AG09319 (cell line): Measurements from ENCODE around the gene COL20A1.

Experiments used
- DNase-seq: peaks from one replicate; pipeline ENCODE4 v3.0.0-alpha.2; 2010; ENCODE audit warnings: low read depth; ENCODE audit errors: extremely low read depth
- CTCF ChIP-seq: IDR thresholded peaks from 2 replicates; pipeline ENCODE4 v1.5.1; 2011; ENCODE audit warnings: low read depth, mild to moderate bottlenecking, inconsistent platforms, low read length, moderate library complexity

The COL20A1 gene

GRCh38 chr20:63290136-63290676 is 2.8 kb upstream of the COL20A1 start:
- no peak for TF ChIP-seq CTCF
- DNase-seq = no peak

- no peak for DNase-seq
- TF ChIP-seq CTCF = peak; percentile 63
These were observed 2.1 kb upstream of the COL20A1 start for GRCh38 chr20:63290677-63291472.

GRCh38 chr20:63291811-63292210 is 1.2 kb upstream of the COL20A1 start:
- no peak for DNase-seq
- no peak for TF ChIP-seq CTCF

- TF ChIP-seq CTCF = no peak
- DNase-seq = no peak
These were observed 689 bp upstream of the COL20A1 start for GRCh38 chr20:63292292-63292701.

GRCh38 chr20:63293456-63293855 is 470 bp downstream of the COL20A1 start:
- TF ChIP-seq CTCF = no peak
- DNase-seq = no peak

- no peak for TF ChIP-seq CTCF
- DNase-seq = no peak
These were observed 1.0 kb downstream of the COL20A1 start for GRCh38 chr20:63293871-63294535.

- no peak for TF ChIP-seq CTCF
These were observed 1.5 kb downstream of the COL20A1 start for GRCh38 chr20:63294536-63294900.

More at GRCh38 chr20:63294536-63294900, 1.5 kb downstream of the COL20A1 start:
- no peak for DNase-seq
